Measurements from ENCODE around the gene ANKHD1.
A peak's percentile ranks its signal among the peaks of the same experiment; 100 is the strongest.

The ANKHD1 gene

DNA sequence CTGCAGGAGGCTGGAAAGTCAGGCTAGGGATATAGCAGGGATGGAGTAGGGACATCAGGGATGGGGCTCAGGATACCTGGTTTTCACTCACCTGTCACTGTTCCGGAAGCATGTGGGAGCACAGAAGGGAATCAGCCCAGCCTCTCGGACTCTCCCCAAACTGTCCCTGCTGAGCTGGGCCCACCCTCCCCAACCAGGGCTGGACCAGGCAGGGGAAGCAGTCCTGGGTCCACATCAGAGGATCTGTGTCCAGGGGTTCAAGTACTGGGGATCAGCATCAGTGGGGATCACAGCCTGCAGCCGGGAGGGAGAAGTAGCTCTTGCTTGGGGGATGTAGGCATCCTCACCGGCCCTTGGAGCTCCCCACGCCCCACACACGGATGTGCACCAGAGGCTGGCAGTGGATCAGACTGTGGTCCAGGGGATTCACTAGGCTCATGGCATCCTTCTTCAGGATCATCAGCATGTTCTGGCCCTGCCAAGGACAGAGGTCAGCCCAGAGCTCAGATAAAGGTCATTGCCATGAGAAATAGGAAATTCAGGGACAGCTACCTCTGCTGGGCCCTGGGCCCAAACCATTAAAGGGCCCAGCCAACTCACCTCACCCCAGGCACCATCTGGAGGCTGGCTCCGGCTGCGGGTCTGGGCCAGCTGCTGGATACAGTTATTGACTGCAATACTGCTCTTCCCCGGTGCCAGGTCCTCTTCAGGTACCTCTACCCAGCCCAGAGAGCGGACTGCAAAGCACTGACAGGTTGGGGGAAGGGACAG, 160.3 kb downstream of the ANKHD1 start:
- TF ChIP-seq, protein P1, sequence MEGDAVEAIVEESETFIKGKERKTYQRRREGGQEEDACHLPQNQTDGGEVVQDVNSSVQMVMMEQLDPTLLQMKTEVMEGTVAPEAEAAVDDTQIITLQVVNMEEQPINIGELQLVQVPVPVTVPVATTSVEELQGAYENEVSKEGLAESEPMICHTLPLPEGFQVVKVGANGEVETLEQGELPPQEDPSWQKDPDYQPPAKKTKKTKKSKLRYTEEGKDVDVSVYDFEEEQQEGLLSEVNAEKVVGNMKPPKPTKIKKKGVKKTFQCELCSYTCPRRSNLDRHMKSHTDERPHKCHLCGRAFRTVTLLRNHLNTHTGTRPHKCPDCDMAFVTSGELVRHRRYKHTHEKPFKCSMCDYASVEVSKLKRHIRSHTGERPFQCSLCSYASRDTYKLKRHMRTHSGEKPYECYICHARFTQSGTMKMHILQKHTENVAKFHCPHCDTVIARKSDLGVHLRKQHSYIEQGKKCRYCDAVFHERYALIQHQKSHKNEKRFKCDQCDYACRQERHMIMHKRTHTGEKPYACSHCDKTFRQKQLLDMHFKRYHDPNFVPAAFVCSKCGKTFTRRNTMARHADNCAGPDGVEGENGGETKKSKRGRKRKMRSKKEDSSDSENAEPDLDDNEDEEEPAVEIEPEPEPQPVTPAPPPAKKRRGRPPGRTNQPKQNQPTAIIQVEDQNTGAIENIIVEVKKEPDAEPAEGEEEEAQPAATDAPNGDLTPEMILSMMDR (conservative IDR thresholded peaks at IDR 0.05; ENCODE audit: low read depth, low read length) = no peak
- no peak for DNase-seq (ENCODE audit: low read depth)
- H3K4me3 ChIP-seq (ENCODE audit: low read length) = no peak overlapping the region

DNA sequence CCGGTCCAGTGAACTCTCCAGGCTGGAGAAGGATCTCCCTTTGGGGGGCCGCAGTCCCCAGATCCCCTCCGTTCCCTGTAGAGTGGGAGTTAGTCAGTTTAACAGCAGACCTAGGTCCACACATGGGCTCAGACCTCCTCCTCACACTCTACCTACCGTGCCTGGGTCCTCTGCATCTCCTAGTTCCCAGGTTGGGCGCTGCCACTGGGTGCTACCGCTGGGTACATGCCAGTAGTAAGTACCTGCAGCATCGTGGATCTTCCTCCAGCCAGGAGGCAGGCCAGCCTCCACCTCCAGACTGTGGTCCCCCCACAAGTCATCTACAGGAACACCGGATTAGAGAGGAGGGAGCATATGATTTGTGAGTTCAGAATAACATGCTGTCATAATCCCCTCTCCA, 162.0 kb downstream of the ANKHD1 start:
- peak overlapping the region; percentile 97 for H3K4me3 ChIP-seq (ENCODE audit: low read length)
- TF ChIP-seq, protein P1 (conservative IDR thresholded peaks at IDR 0.05; ENCODE audit: low read depth, low read length) = no peak
- DNase-seq (ENCODE audit: low read depth) = no peak

DNA sequence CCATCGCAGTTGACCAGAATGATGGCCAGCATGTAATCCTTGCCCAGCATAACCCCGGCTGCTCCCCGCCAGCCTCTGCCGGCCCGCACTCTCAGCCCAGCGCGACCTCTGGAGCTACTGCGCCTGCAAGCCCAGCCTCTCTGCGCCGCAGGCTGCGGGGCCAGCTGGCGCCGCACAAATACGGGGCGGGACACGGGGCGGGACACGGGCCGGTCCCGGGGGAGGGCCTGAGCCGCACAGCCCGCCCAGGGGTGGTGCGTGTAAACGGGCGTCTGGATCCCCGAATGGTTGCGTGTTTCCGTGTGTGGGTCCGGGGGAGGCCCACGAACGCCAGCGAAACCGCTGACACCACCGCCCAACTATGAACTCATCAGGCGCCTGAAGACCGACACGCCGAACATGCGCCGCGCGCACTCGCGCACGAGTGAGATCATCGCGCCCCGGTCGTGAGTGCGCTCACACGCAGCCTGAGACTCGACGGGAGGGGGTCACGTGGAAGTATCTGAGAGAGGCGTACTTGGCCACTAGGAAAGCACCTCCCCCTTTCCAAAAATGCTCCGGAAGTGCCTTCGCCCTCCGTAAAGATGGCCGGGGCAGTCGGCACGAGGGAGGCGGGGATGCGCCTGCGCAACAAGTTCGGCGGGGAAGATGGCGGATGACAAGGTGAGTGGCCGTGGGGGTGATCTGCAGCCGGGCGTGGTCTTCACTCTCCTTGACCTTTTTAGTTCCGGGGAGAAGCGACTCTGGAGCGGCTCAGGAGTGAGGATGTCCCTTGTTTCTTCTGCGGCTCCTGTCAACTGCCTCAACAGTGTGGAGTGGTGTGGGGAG, 162.8 kb downstream of the ANKHD1 start, which contains the start of the genes APBB3 and SLC35A4:
Gene APBB3, minus strand, starts transcription at position 403 of the 828 bp plus-strand sequence. Its CDS starts 353 bp downstream, at position 50.
Gene SLC35A4, plus strand, starts transcription at position 633 of the 828 bp plus-strand sequence. CDS start 2,342 bp downstream, outside the sequence.
- H3K4me3 ChIP-seq (ENCODE audit: low read length) = peak within 1 kb of the TSS; percentile 97
- TF ChIP-seq, protein P1 (conservative IDR thresholded peaks at IDR 0.05; ENCODE audit: low read depth, low read length) = no peak
- DNase-seq (ENCODE audit: low read depth) = peak; percentile 85

DNA sequence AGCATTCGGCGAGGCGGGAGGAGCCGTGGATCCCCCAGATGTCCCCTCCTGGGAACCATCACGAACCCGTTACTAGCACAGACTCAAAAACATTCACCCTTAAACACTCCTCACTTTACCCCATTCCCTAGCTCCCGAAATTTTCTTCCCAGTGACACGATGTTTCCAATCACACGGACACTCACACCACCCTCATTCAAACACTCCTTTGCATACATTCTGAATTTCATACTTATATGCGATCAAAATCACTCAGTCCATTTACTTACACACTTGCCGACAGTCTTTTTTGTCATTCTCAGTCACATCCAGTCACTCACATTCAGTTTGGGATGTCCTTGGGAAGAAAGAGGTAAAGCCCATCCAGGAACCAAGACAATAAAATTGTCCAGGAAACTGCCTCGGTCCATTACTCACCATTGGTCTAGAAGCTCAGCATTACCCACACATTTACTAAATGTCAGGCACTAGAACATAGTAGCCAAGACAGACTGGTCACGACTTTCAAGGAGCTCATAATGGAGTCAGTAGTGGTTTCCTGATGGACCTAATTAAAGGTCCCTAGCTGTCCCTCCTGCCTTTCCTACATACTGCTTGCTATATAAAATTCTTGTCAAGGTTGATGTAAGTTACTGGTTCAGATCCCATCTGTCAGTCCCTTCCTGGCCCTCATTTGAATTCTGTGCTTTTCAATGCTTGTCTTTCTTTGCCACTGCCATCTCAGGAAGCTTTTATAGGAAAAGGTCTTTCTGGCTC, 163.6 kb downstream of the ANKHD1 start:
- no peak for DNase-seq (ENCODE audit: low read depth)
- TF ChIP-seq, protein P1 (conservative IDR thresholded peaks at IDR 0.05; ENCODE audit: low read depth, low read length) = no peak
- H3K4me3 ChIP-seq (ENCODE audit: low read length) = peak overlapping the region; percentile 97

DNA sequence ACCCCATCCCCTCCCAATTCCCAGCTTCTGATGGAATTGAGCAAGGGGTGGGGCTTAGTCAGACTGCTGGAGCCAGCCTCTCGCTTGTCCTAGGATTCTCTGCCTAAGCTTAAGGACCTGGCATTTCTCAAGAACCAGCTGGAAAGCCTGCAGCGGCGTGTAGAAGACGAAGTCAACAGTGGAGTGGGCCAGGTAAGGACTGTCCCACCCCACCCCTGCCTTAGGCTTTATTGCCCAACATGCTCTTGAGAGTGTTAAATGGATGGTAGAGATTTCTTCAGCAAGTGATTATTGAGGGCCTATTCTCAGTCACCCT, 164.1 kb downstream of the ANKHD1 start:
- TF ChIP-seq, protein P1 (conservative IDR thresholded peaks at IDR 0.05; ENCODE audit: low read depth, low read length) = no peak
- H3K4me3 ChIP-seq (ENCODE audit: low read length) = peak overlapping the region; percentile 97
- DNase-seq (ENCODE audit: low read depth) = no peak

DNA sequence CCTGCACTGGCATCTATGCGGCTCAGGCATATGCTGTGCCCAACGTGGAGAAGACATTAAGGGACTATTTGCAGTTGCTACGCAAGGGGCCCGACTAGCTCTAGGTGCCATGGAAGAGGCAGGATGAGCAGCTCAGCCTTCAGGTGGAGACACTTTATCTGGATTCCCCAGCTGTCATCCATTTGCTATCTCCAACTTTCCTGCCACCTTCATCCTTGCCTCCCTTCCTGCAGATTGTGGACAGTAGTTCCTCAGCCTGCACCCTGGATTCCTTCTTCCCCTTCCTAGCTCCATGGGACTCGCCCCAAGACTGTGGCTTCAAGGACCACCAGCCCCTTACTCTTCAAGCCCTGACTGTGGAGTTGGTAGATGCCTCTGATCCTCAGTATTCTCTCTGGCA, 165.0 kb downstream of the ANKHD1 start:
- no peak overlapping the region for H3K4me3 ChIP-seq (ENCODE audit: low read length)
- DNase-seq (ENCODE audit: low read depth) = no peak
- TF ChIP-seq, protein P1 (conservative IDR thresholded peaks at IDR 0.05; ENCODE audit: low read depth, low read length) = no peak
